Tibial nerve (tissue), 4 donors: Measurements from ENCODE around the gene HOXA3.

Experiments used
- CTCF ChIP-seq, 5 experiments: fragments of 200-600 bp in 3 of 5; fragments of 450-650 bp in 2 of 5; sonication (generic) in 3 of 5; IDR thresholded peaks; one replicate each; pipeline ENCODE4 v1.5.1; 2016 to 2019; ENCODE audit warnings: antibody characterized with exemption in 5 of 5, mild to moderate bottlenecking in 3 of 5, moderate library complexity in 2 of 5
- EP300 ChIP-seq, 2 donors: sonication (generic); formaldehyde crosslinking; IDR thresholded peaks; one replicate each; pipeline ENCODE4 v1.6.1; 2017; ENCODE audit warnings: antibody characterized with exemption in 2 of 2, mild to moderate bottlenecking in 1 of 2
- POLR2A ChIP-seq, 2 donors: fragments of 450-650 bp; IDR thresholded peaks; one replicate each; pipeline ENCODE4 v1.6.1; 2017; ENCODE audit warnings: antibody characterized with exemption in 2 of 2, mild to moderate bottlenecking in 2 of 2, moderate library complexity in 2 of 2

GRCh38 chr7:27201580-27202017 lies 49.2 kb upstream of the HOXA3 start:
- no peak for TF ChIP-seq CTCF (IDR thresholded peaks at IDR 0.05)
- TF ChIP-seq POLR2A (IDR thresholded peaks at IDR 0.05) = no peak
- no peak for TF ChIP-seq EP300 (IDR thresholded peaks at IDR 0.05)
